ENCODE data around the gene PIGM.

The PIGM gene

DNA sequence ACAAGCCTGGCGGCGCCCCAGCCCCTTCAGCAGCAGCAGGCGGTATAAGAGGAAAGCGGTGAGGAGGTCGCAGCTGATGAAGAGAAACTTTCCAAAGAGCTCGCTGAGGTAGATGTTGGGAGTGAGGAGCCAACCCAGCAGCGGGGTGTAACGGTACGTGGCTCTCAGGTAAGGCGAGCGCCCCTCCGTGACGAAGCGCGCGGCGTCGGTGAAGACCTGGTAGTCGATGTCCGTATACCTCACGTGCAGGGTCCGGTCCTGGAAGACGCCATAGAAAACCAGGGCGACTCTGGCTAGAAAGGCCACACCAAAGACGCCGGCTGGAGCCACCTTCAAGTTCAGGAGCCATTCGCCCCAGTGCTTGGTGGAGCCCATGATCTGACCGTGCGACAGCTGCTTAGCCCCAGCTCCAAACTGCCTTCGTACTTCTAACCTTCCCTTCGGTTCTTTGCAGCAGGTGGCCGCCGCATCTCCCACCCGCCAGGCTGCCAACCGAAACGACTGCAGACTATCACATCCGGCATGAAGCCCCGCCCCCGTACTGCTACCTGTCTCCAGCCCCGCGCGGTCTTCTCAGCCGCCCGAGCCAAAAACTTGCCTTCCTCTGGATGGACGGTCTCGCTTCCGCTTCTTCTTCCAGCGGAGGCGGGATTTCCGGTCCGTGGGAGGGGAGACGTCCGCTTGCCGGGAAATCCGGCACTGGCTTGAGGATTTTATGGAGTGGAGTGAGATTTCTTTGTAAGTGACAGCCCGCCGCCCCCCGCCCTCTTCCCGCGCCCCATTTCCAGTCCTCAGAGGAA lies at the start of gene PIGM:
Gene PIGM (minus strand): TSS at position 626 of the 800 bp plus-strand sequence. CDS start 251 bp downstream, at position 375.
- no peak for TF ChIP-seq CTCF (IDR thresholded peaks at IDR 0.05)

DNA sequence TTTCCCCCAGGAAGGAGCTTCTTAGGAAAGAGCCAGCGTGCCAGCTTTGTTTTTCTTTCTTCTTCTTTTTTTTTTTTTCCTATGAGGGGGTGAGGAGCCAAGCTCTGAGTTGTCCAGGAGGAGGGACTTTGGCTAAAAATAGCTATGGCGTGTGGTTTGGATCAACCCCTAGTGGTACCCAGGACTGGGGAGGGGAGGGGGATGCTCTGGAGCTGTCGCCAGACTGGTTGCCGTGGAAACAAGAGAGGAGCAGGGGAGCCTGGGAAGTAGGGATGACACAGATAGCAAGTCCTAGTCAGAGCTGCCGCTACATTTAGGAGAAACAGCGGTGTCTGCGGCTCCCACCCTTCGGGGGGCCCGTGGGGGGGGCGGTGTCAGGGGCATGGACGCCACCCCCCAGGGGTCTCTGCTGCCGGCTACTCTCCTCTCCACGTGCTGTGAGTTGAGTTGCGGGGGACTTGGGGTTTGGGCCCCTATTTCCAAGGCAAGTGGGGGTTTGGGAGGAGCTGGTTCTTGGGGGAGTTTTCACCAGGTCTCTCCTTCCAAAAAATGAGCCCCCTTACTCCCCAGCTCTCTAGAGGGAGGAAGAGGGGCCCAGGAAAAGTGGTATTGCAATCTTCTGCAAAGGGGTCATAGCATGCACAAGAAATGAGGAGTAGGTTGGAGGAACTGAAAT lies 49.6 kb upstream of the PIGM start, which contains the start of gene KCNJ9:
Gene KCNJ9 (plus strand): TSS at position 278 of the 676 bp plus-strand sequence. CDS start 2,493 bp downstream, outside the sequence.
- no peak for TF ChIP-seq CTCF (IDR thresholded peaks at IDR 0.05)

DNA sequence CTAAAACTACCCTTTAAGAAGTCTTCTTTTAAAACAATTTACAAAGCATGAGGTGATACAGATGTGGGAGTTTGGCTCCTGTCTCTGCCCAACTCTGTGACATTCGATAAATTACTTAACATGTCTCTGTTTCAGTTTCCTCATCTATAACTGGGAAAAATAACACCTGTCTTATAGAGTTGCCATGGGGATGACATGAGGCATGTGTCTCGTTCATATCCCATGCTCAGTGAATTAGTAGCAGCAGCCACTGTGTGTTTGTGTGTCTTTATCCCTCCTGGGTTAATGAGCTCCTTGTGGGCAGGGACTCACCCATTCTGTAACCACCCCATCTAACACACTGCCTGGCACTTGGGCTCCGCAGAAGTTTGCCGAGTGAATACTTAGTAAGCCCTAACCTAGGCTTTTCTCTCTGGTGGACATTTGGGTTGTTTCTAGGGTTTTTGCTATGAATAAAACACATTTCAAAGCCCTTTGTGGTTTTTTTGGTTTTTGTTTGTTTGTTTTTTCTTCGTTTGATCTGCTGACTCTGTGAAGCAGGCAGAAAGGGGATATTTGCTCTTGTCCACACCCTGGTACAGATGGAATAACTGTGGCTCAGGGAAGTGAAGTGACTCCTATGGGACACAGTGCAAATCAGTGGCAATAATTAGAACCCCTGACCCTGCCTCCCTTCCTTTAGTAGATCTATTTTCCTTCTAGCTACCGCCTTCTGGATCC lies 48.8 kb upstream of the PIGM start:
- TF ChIP-seq CTCF (IDR thresholded peaks at IDR 0.05) = no peak

- TF ChIP-seq CTCF (IDR thresholded peaks at IDR 0.05) = no peak
Observed at GRCh38 chr1:160079448-160079847, 47.7 kb upstream of the PIGM start.

GRCh38 chr1:160078512-160079195 lies 46.9 kb upstream of the PIGM start:
- TF ChIP-seq CTCF (IDR thresholded peaks at IDR 0.05) = peak; percentile 98

GRCh38 chr1:160077486-160077885 lies 45.7 kb upstream of the PIGM start:
- TF ChIP-seq CTCF (IDR thresholded peaks at IDR 0.05) = no peak

- TF ChIP-seq CTCF (IDR thresholded peaks at IDR 0.05) = no peak
Observed at GRCh38 chr1:160076295-160076694, 44.5 kb upstream of the PIGM start.

Measured in LNCAP (cell line).